ENCODE measurements around the gene TOPAZ1.
A peak's percentile ranks its signal among the peaks of the same experiment; 100 is the strongest.

Gene TOPAZ1

DNA sequence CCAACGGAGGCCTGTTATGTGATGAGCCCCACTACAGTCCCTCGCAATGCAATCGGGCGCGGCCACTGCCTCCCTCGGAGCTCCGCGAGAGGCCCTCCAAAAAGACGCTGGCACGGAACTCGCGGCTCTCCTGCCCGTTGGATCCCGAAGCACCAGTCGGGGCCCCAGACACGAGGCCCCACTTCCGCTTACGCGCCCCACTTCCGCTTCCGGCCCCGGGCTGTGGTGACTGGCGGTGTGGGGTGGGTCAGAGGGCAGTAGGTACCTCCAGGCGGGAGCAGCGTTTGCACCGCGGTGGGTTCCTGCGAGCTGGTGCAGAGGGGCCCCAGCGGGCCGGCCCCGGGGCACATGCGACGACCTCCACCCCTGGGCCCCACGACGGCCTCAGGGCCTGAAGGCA, at the start of gene TOPAZ1:
Gene TOPAZ1 (plus strand): TSS at position 181 of the 400 bp plus-strand sequence. CDS start 168 bp downstream, at position 349.
- no peak for DNase-seq

DNA sequence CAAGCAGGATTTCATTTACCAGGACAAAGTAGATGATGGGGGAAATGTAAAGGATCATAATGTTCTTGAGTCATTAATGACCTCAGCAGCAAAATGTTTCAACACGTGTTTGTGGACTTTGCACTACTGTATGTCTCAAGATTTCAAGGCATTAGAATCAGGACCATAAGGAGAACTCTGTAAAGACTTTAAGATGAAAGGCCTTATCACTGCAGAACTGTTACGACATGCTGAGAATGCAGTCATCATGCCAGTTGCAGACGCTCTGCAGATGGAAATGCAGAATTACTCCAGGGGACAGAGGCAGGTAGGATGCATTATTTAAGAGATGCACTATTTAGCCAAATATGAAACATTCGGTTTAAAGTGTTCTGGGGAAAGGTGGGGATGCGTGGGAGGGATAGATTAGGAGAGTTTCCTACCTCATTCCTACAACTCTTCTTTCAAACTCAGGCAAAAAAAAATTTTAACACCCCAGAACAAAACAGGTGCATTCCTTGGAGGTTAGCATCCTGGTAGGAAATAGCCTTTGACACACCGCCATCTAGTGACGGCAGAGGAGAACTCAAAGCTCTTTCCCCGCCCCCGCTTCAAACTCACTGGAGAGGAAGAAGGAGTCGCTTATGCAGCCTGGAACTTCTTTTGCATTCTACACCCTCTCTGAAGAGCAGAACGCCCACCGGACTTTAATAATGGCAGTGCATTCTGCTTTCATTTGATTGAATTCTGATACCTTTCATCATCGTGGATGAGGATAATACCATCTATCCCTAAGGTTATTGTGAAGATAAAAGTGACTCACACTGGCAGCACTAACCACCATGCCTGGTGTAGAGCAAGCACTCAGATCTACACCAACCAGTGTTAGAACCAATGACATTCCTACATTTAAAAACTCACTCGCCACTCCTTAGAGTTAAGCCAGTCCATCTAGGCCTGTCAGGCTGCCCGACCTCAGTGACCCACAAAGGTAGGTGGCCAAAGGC, 43.1 kb upstream of the TOPAZ1 start:
- DNase-seq, result peak; percentile 69

- DNase-seq, result no peak
These were observed 35.4 kb upstream of the TOPAZ1 start for GRCh38 chr3:44206261-44206660.

GRCh38 chr3:44206862-44207652, 34.6 kb upstream of the TOPAZ1 start:
- no peak for DNase-seq

- peak; percentile 53 for DNase-seq
These were observed 33.6 kb upstream of the TOPAZ1 start for GRCh38 chr3:44208086-44208485.

- peak; percentile 5 for DNase-seq
These were observed 33.1 kb upstream of the TOPAZ1 start for GRCh38 chr3:44208568-44208967.

DNA sequence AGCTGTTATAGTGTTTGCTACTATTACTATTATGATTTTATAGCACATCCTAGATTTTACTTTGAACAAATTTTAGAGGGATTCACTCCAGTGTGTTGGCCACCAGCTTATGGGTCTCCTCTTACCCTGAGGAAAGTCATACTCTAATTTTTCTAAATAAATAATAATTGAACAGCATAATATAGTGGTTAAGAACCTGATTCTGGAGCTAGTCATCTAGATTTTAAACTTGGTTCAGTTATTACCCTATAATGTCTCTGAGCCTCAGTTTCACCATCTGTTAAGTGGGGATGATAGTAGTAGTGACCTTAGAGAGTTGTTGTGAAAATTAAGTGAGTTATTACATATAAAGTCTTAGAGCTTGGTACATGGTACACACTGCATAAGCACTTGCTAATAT, 30.7 kb upstream of the TOPAZ1 start:
- DNase-seq, result no peak

- no peak for DNase-seq
These were observed 19.3 kb upstream of the TOPAZ1 start for GRCh38 chr3:44222337-44222736.

DNA sequence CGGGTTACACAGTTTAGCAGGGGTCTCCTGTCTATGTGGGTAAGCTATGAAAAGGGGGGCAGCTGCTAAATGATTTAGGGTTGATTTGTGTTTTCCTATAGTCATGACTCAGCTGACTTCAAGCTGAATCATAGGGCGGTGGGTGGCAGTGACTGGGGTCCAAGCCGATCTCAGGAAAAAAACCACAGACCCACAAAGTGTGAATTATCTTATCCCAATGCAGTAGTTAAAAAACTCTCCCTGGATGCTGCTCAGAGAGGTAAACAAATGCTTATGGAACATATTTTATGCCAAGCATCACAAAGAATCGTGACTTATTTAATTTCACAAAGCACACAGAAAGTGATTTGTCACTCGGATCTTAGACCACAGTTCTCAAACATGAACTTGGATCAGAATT, 18.4 kb upstream of the TOPAZ1 start:
- peak; percentile 34 for DNase-seq

DNA sequence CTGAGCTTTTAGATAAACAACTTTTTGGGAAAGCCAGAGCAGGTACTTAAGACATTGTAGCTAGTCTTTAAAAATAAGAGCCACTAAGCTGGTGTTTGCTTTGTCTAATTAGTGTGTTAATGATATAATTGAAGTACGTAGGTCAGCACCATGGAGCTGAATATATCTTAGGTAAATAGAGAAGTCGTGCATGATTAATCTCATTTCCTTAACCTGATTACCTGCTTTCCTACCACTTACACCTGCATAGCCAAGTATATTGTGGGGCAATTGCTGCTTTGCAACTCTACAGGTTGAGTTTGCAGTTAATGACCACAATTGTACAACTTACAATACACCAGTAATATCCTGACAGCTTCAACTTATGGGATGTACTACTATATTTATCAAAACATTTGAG, 17.6 kb upstream of the TOPAZ1 start:
- DNase-seq, result no peak

DNA sequence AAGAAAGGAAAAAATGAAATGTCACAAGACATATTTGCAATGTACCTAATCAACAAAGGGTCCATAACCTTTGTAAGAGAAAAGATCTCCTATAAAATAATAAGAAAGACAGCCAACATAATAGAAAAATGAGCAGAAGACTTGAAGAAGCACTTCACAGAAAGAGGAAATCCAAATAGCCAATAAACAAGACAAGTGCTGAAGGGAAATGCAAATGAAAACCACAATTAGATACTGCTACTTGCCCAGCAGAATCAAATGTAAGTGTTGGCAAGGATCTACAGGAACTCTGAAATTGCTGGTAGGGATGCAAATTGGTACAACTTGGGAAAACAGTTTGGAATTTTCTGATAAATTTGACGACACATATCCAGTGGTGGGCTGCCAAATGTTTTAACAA, 15.1 kb upstream of the TOPAZ1 start:
- DNase-seq, result no peak

DNA sequence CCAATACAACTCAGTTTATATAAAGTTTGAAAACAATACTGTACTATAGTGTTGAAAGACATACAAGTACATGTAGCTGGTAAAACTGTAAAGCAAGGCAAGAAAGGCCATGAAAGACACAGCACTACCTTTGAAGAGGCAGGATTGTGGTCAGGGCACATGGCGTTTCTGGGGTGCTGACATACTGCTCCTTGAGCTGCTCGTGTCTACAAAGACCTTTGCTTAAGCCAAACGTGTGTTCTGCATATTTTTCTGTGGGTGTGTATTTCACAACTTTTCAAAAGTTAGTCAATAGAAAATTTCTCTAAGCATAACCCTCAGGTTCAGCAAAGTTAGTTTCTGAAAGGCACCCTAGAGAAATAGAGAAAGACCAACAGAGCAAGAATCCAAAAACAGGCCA, 14.1 kb upstream of the TOPAZ1 start:
- no peak for DNase-seq

GRCh38 chr3:44228900-44229299, 12.8 kb upstream of the TOPAZ1 start:
- no peak for DNase-seq

GRCh38 chr3:44232407-44232806, 9.3 kb upstream of the TOPAZ1 start:
- DNase-seq, result no peak

GRCh38 chr3:44234648-44235268, 6.9 kb upstream of the TOPAZ1 start:
- DNase-seq, result no peak

DNA sequence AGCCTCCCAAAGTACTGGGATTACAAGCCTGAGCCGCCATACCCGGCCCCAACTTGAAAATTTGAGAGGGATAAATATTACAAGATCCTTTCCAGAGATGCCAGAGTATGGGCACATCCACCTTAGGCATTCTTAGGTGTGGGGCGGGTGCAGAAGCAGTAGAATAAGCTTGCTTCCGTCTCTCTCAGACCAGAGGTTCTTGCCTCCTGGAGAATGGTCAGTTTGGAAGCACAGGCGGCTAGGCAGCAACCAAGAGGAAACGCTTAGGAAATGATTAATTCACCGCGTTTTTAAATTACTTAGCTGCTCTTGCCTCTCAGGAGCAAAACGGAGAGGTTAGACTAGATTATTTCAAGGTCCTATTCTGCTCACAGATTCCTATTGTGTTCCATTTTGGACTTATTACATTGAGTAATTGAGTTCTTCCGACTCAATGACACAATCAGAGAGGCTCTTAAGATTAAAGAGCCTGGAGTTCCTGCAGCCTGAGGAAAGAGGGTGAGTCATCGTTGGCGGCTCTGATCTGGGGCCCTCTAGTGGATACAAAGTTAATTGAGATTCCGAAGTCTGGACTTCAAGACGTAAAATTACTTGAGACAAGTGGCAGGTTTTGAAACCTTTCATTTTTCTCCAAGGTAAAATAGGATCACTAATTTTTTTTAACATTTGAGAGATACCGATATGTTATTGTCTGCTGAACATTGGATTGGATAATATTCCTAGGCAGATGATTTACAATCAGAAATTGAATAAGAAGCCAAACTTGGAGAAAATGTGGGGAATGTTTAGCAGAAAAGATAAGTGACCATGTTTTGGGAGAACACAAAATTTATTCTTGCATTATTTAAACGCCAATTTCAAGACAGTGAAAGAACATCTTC, 5.8 kb upstream of the TOPAZ1 start:
- DNase-seq, result peak; percentile 81

GRCh38 chr3:44236485-44236908, 5.2 kb upstream of the TOPAZ1 start:
- DNase-seq, result no peak

DNA sequence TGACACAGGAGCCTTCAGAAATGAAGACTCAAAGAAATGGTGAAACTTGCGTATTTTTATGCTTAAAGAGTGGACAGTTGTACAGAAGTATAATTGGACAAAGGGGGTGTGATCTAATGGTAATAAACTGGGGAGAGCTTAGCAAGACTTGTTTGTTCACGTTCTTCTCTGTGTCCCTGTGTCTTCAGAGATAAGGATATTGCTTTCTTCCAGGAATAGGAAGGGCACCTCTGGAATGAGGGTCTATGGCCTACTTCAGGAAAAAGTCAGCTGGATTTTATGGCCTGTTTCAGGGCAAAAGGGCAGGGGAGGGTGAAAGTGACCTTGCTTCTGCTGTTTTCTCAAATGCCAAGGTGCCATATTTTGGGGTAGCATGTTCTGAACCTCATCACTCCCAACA, 4.5 kb upstream of the TOPAZ1 start:
- DNase-seq, result no peak

DNA sequence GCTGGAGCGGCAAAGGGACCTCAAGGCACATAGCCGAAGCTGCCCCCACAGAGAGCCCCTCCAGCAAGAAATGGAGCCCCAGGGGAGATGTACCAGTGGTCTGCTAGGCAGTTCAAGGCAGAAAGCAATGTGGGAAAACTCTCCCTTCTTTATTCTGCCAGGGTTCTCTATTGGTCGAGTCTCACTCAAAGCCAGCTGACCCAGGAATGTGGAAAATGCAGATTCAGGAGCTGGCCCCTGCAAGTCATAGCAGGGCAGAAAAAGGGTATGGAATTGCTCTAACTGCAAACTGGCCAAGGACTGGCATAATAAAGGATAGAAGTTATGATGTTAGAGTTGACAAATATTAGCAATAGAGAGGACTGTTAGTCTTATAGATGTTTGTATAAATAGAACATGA, 4.0 kb upstream of the TOPAZ1 start:
- DNase-seq, result no peak

DNA sequence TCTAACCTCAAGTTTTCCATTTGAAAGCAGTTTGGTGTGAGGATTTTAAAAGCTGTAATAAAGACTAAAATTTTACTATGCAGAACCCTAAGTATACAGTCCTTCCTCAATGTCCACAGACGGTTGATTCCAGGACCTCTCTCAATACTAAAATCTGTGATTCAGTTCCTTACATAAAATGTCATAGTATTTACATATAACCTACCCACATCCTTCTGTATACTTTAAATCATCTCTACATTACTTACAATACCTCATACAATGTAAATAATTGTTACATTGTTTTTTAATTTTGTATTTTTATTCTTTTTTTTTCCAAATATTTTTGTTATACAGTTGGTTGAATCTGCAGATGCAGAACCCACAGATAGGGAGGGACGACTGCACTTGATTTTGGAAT, 2.8 kb upstream of the TOPAZ1 start:
- DNase-seq, result no peak

DNA sequence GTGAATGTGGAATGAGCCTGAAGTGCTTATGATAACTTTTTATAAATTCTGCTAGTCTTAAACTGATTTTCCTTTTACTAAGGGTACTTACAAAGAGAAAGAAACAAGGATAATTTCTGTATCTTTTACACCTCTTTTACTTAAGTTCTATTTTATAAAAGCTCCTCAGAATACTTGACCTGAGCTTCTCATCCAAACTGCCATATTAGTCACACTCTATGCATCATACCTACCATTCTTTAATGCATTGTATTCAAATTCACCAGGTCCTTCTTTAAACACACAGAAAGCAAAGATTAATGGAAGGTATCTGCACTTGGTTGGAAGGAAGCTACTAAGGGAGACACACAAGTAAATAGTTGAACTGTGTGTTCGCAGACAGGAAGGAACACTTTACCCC, 1.6 kb upstream of the TOPAZ1 start:
- DNase-seq, result no peak

GRCh38 chr3:44242721-44243120, 1.0 kb downstream of the TOPAZ1 start:
- DNase-seq, result no peak
